Ovary (tissue), 9 donors: ENCODE results near the gene CDH24. TPM values are rescaled to one million over a fixed set of nuclear protein-coding genes. Genes with fewer than 3 reads are reported as not detected.

Experiments used
- DNase-seq, 5 donors: peaks; one replicate each; pipeline ENCODE4 v3.0.0-alpha.2; 2019 to 2020
- H3K27ac ChIP-seq, 2 donors: fragments of 200-600 bp; one replicate each; pipeline versions ENCODE4 v1.5.1 to v1.8.0; 2019 to 2022
- H3K27me3 ChIP-seq: fragments of 200-600 bp; one replicate; pipeline ENCODE4 v1.8.0; 2022
- H3K36me3 ChIP-seq: fragments of 200-600 bp; sonication (generic); one replicate; pipeline ENCODE4 v1.5.1; 2019
- H3K4me1 ChIP-seq: one replicate; pipeline ENCODE4 v1.8.1; 2013; ENCODE audit warnings: mild to moderate bottlenecking, moderate library complexity; ENCODE audit not compliant: insufficient read depth
- H3K4me3 ChIP-seq: fragments of 200-600 bp; sonication (generic); one replicate; pipeline ENCODE4 v1.5.1; 2017
- H3K9me3 ChIP-seq, 2 donors: fragments of 200-600 bp in 1 of 2; sonication (generic) in 1 of 2; one replicate each; pipeline versions ENCODE4 v1.5.1 to v1.8.1; 2013 to 2019; ENCODE audit warnings: mild to moderate bottlenecking in 1 of 2, moderate library complexity in 1 of 2
- CTCF ChIP-seq, 3 donors: fragments of 450-650 bp in 2 of 3; fragments of 200-600 bp in 1 of 3; IDR thresholded peaks; one replicate each; pipeline versions ENCODE4 v1.5.1 to v1.8.0; 2016 to 2022; ENCODE audit warnings: antibody characterized with exemption in 3 of 3, mild to moderate bottlenecking in 1 of 3
- EP300 ChIP-seq: sonication (generic); formaldehyde crosslinking; IDR thresholded peaks from one replicate; pipeline ENCODE4 v1.6.1; 2017; ENCODE audit warnings: antibody characterized with exemption
- POLR2A ChIP-seq: fragments of 450-650 bp; IDR thresholded peaks from one replicate; pipeline ENCODE4 v1.6.1; 2017; ENCODE audit warnings: antibody characterized with exemption, mild to moderate bottlenecking, moderate library complexity
- whole genome bisulfite sequencing, 3 donors: extraction: QIAGEN DNeasy Blood & Tissue Kit in 1 of 3; methylation state at CpG; one replicate each; pipeline versions ENCODE4 v1.1.5 to v1.1.7; 2013 to 2017; 5-methylcytosine and 5-hydroxymethylcytosine counted together
- intact Hi-C, 4 donors: fragments of 100-400 bp; cut with DNase I; formaldehyde crosslinking; loops; one replicate each; pipeline versions ENCODE4 v1.11.0 to v1.15.1; 2022 to 2023
- polyA plus RNA-seq, 2 donors: library from polyadenylated mRNA; stranded (reverse); fragments of 200-250 nt in 1 of 2; fragments of 350-450 nt in 1 of 2; fragmentation: Illumina TruSeq in 1 of 2; extraction: RNeasy Lipid Tissue Mini Kit (QIAGEN cat#74804) in 1 of 2; gene quantifications; one replicate each; pipeline ENCODE4 v1.2.3, GENCODE V29; 2013 to 2014
- total RNA-seq, 7 donors: library from RNA; depleted of rRNA in 2 of 7; stranded (reverse); fragments of >200 nt in 2 of 7; fragmentation: NEBNext Ultra II Directional in 3 of 7; extraction: Animal tissue kit (Norgen Biotek cat#: 25700) in 3 of 7; gene quantifications; one replicate each; pipeline versions ENCODE4 v1.1.0 to v1.2.4, GENCODE V29; 2016 to 2023
- donor health status: DM: no; HTN: no; CAD: no; lungs with moderate emphysema.
- donor health status: DM: no; HTN: no; CAD: no.
- donor health status: Bipolar disorder and iron deficiency.
- donor health status: DM: yes; HTN: yes; CAD: no.
- donor health status: DM: no; HTN: no; CAD: no.
- donor health status: DM: yes; HTN: yes; CAD: no.

CDH24 gene
- total and polyA plus RNA-seq, 9 donors, result 1.0 to 6.6 (median 2.3) TPM

- Histone ChIP-seq H3K36me3 (no peaks in the 10 kb centered on the region), H3K4me1 (no peaks in the 10 kb centered on the region), H3K4me3 (no peak overlapping the region), H3K9me3 (no peaks in the 10 kb centered on the region), H3K27me3 (no peaks in the 10 kb centered on the region), H3K27ac (no peak overlapping the region)
- intact Hi-C loops, result loop anchor here in 1 of 4 donors (5.0 kb wide), 1 partner anchor 56 kb away; no protein-coding TSS in a partner anchor
- TF ChIP-seq CTCF (IDR thresholded peaks at IDR 0.05), result no peak
- no peak for TF ChIP-seq POLR2A
- TF ChIP-seq EP300, result no peak
- 94 to 96% (median 96%) methylated on average over 10 of the region's 10 CpGs for WGBS, 3 donors
- DNase-seq, result peak in 1 of 5 donors; percentile 29
Observed at GRCh38 chr14:23053426-23053825, 3.9 kb downstream of the CDH24 start.

- Histone ChIP-seq H3K9me3 (no peaks in the 10 kb centered on the region), H3K36me3 (no peaks in the 10 kb centered on the region), H3K27me3 (no peaks in the 10 kb centered on the region), H3K4me3 (no peak overlapping the region), H3K4me1 (no peaks in the 10 kb centered on the region), H3K27ac (no peak overlapping the region)
- DNase-seq, result peak in 1 of 5 donors; percentile 4
- intact Hi-C loops, result loop anchor here in 1 of 4 donors (5.0 kb wide), 1 partner anchor 55 kb away; no protein-coding TSS in a partner anchor
- WGBS, 3 donors, result 63 to 70% (median 68%) methylated on average over 3 of the region's 3 CpGs
- TF ChIP-seq POLR2A (no peak), CTCF (IDR thresholded peaks at IDR 0.05) (no peak), EP300 (no peak)
Observed at GRCh38 chr14:23052671-23053070, 4.6 kb downstream of the CDH24 start.

- H3K4me3 ChIP-seq, result no peak overlapping the region
- no peaks in the 10 kb centered on the region for H3K36me3 ChIP-seq
- H3K27ac ChIP-seq, result no peak overlapping the region
- no peaks in the 10 kb centered on the region for H3K27me3 ChIP-seq
- peak in 2 of 5 donors; percentile 25 to 31 for DNase-seq
- H3K9me3 ChIP-seq, result no peaks in the 10 kb centered on the region
- no peak for TF ChIP-seq POLR2A
- TF ChIP-seq CTCF (IDR thresholded peaks at IDR 0.05), result no peak
- TF ChIP-seq EP300, result no peak
- intact Hi-C loops, result loop anchor here in 1 of 4 donors (5.0 kb wide), 1 partner anchor 55 kb away; no protein-coding TSS in a partner anchor
- WGBS, 3 donors, result 63 to 70% (median 63%) methylated on average over 14 of the region's 14 CpGs
- H3K4me1 ChIP-seq, result no peaks in the 10 kb centered on the region
Observed at GRCh38 chr14:23052182-23052623, 5.1 kb downstream of the CDH24 start.

GRCh38 chr14:23051141-23052057 is 5.9 kb downstream of the CDH24 start:
- Histone ChIP-seq H3K4me1 (no peaks in the 10 kb centered on the region), H3K4me3 (no peak overlapping the region), H3K36me3 (no peaks in the 10 kb centered on the region), H3K27me3 (no peaks in the 10 kb centered on the region), H3K27ac (no peak overlapping the region), H3K9me3 (no peaks in the 10 kb centered on the region)
- intact Hi-C loops, result loop anchor here in 1 of 4 donors (5.0 kb wide), 1 partner anchor 54 kb away; no protein-coding TSS in a partner anchor
- no peak for TF ChIP-seq EP300
- TF ChIP-seq POLR2A, result no peak
- TF ChIP-seq CTCF (IDR thresholded peaks at IDR 0.05), result no peak
- 66 to 77% (median 71%) methylated on average over 5 of the region's 5 CpGs for WGBS, 3 donors
- peak in 1 of 5 donors; percentile 12 for DNase-seq
